Karpas-422 (cell line): ENCODE results near the gene FAM20A. TPM values are rescaled to one million over a fixed set of nuclear protein-coding genes. Genes with fewer than 3 reads are reported as not detected.

Source experiments
- DNase-seq: peaks from one replicate; pipeline ENCODE4 v3.0.0-alpha.2; 2015
- H2AFZ ChIP-seq: fragments of 200-600 bp; sonication (generic); 2 replicates; pipeline ENCODE4 v1.6.1; 2014; ENCODE audit warnings: antibody characterized with exemption, low read length, mixed read lengths
- H3K27ac ChIP-seq: fragments of 200-600 bp; sonication (generic); 2 replicates; pipeline ENCODE4 v1.5.1; 2014; ENCODE audit warnings: mild to moderate bottlenecking, low read length, moderate library complexity
- H3K27me3 ChIP-seq: fragments of 200-600 bp; sonication (generic); 2 replicates; pipeline ENCODE4 v1.6.1; 2014; ENCODE audit warnings: low read length, mixed read lengths
- H3K36me3 ChIP-seq: fragments of 200-600 bp; sonication (generic); 2 replicates; pipeline ENCODE4 v1.6.1; 2014; ENCODE audit warnings: low read length, mixed read lengths; ENCODE audit not compliant: insufficient read depth
- H3K4me1 ChIP-seq: fragments of 200-600 bp; sonication (generic); 2 replicates; pipeline ENCODE4 v1.6.1; 2014; ENCODE audit warnings: mild to moderate bottlenecking, low read length, mixed read lengths
- H3K4me2 ChIP-seq: fragments of 200-600 bp; sonication (generic); 2 replicates; pipeline ENCODE4 v1.6.1; 2014; ENCODE audit warnings: low read length, low read depth, mild to moderate bottlenecking; ENCODE audit not compliant: poor library complexity, severe bottlenecking
- H3K4me3 ChIP-seq: fragments of 200-600 bp; sonication (generic); 2 replicates; pipeline ENCODE4 v1.5.1; 2014; ENCODE audit warnings: mild to moderate bottlenecking, antibody characterized with exemption, low read length, mixed read lengths
- H3K79me2 ChIP-seq: fragments of 200-600 bp; sonication (generic); 2 replicates; pipeline ENCODE4 v1.6.1; 2014; ENCODE audit warnings: mild to moderate bottlenecking, low read length, mixed read lengths
- H3K9ac ChIP-seq: fragments of 200-600 bp; sonication (generic); 2 replicates; pipeline ENCODE4 v1.6.0; 2014; ENCODE audit warnings: low read length
- H3K9me2 ChIP-seq: fragments of 200-600 bp; sonication (generic), shearing (Covaris generic); replicated peaks from 2 replicates; pipeline ENCODE4 v1.6.0; 2014; ENCODE audit warnings: mild to moderate bottlenecking, low read length, moderate library complexity; ENCODE audit not compliant: insufficient read depth
- H3K9me3 ChIP-seq: fragments of 300-700, 200-600 bp; sonication (generic); 2 replicates; pipeline ENCODE4 v1.6.1; 2014; ENCODE audit warnings: low read length, mixed read lengths
- H4K20me1 ChIP-seq: fragments of 200-600 bp; sonication (generic); 2 replicates; pipeline ENCODE4 v1.6.1; 2014; ENCODE audit warnings: mild to moderate bottlenecking, antibody characterized with exemption, low read length, low read depth; ENCODE audit not compliant: insufficient read depth
- total RNA-seq: library from RNA; depleted of rRNA; stranded (reverse); fragments of >200 nt; shearing (Covaris generic); gene quantifications from 2 replicates; pipeline ENCODE4 v1.2.3, GENCODE V29; 2014; ENCODE audit warnings: low replicate concordance

Gene FAM20A
- total RNA-seq, 1 experiment from 2014 or later, result not detected

GRCh38 chr17:68605914-68606313 lies 4.7 kb upstream of the FAM20A start:
- H3K27ac ChIP-seq, result no peak overlapping the region
- H3K4me3 ChIP-seq, result no peak overlapping the region
- H3K4me2 ChIP-seq, result no peak overlapping the region
- H3K9ac ChIP-seq, result no peak overlapping the region
- H4K20me1 ChIP-seq, result no peaks in the 10 kb centered on the region
- DNase-seq, result no peak
- peaks cover 15% of the 10 kb centered on the region for H3K9me3 ChIP-seq
- H3K27me3 ChIP-seq, result no peaks in the 10 kb centered on the region; the same call in 1 of the 2 replicates
- no peaks in the 10 kb centered on the region for H3K4me1 ChIP-seq
- no peak overlapping the region for H2AFZ ChIP-seq
- H3K9me2 ChIP-seq, result no peaks in the 10 kb centered on the region
- no peaks in the 10 kb centered on the region for H3K36me3 ChIP-seq
- no peaks in the 10 kb centered on the region for H3K79me2 ChIP-seq

GRCh38 chr17:68603656-68604055 lies 2.5 kb upstream of the FAM20A start:
- H3K27me3 ChIP-seq, result no peaks in the 10 kb centered on the region
- no peak overlapping the region for H3K4me3 ChIP-seq
- no peaks in the 10 kb centered on the region for H3K4me1 ChIP-seq
- H3K79me2 ChIP-seq, result no peaks in the 10 kb centered on the region
- DNase-seq, result no peak
- H3K36me3 ChIP-seq, result no peaks in the 10 kb centered on the region
- no peak overlapping the region for H2AFZ ChIP-seq
- no peak overlapping the region for H3K27ac ChIP-seq
- H3K9me2 ChIP-seq, result no peaks in the 10 kb centered on the region
- H3K4me2 ChIP-seq, result no peak overlapping the region
- no peak overlapping the region for H3K9ac ChIP-seq
- H3K9me3 ChIP-seq, result peaks cover 5% of the 10 kb centered on the region
- no peaks in the 10 kb centered on the region for H4K20me1 ChIP-seq

- Histone ChIP-seq H4K20me1 (no peaks in the 10 kb centered on the region), H3K27me3 (no peaks in the 10 kb centered on the region), H3K9me3 (peaks cover 4% of the 10 kb centered on the region), H3K9me2 (no peaks in the 10 kb centered on the region), H3K9ac (no peak overlapping the region), H3K27ac (no peak overlapping the region), H3K36me3 (no peaks in the 10 kb centered on the region), H3K4me1 (no peaks in the 10 kb centered on the region), H3K4me2 (no peak overlapping the region), H3K4me3 (no peak overlapping the region), H3K79me2 (no peaks in the 10 kb centered on the region), H2AFZ (no peak overlapping the region)
- DNase-seq, result no peak
These were observed 1.9 kb upstream of the FAM20A start for GRCh38 chr17:68603027-68603426.

- Histone ChIP-seq H3K9ac (no peak overlapping the region), H3K9me3 (no peaks in the 10 kb centered on the region), H3K27me3 (no peaks in the 10 kb centered on the region), H3K36me3 (no peaks in the 10 kb centered on the region), H2AFZ (no peak overlapping the region), H3K27ac (no peak overlapping the region), H3K79me2 (no peaks in the 10 kb centered on the region), H3K9me2 (no peaks in the 10 kb centered on the region), H4K20me1 (no peaks in the 10 kb centered on the region), H3K4me3 (no peak overlapping the region), H3K4me2 (no peak overlapping the region), H3K4me1 (no peaks in the 10 kb centered on the region)
- DNase-seq, result no peak
These were observed 1.1 kb upstream of the FAM20A start for GRCh38 chr17:68602289-68602688.

- Histone ChIP-seq H3K9me2 (no peaks in the 10 kb centered on the region), H3K27ac (no peak overlapping the region), H3K4me2 (no peak overlapping the region), H4K20me1 (no peaks in the 10 kb centered on the region), H3K4me3 (no peak overlapping the region), H2AFZ (no peak overlapping the region), H3K9ac (no peak overlapping the region), H3K27me3 (no peaks in the 10 kb centered on the region), H3K79me2 (no peaks in the 10 kb centered on the region), H3K36me3 (no peaks in the 10 kb centered on the region), H3K9me3 (no peaks in the 10 kb centered on the region), H3K4me1 (no peaks in the 10 kb centered on the region)
- no peak for DNase-seq
These were observed 560 bp upstream of the FAM20A start for GRCh38 chr17:68601565-68602288.

- H3K79me2 ChIP-seq, result no peaks in the 10 kb centered on the region
- H3K4me1 ChIP-seq, result no peaks in the 10 kb centered on the region
- no peak overlapping the region for H3K4me2 ChIP-seq
- H3K27ac ChIP-seq, result no peak overlapping the region
- DNase-seq, result no peak
- H4K20me1 ChIP-seq, result no peaks in the 10 kb centered on the region
- no peak overlapping the region for H3K9ac ChIP-seq
- no peaks in the 10 kb centered on the region for H3K36me3 ChIP-seq
- no peaks in the 10 kb centered on the region for H3K9me3 ChIP-seq
- no peaks in the 10 kb centered on the region for H3K9me2 ChIP-seq
- no peak overlapping the region for H3K4me3 ChIP-seq
- H3K27me3 ChIP-seq, result no peaks in the 10 kb centered on the region
- no peak overlapping the region for H2AFZ ChIP-seq
These were observed 868 bp downstream of the FAM20A start for GRCh38 chr17:68600067-68600930.

GRCh38 chr17:68599552-68600066 lies 1.6 kb downstream of the FAM20A start:
- Histone ChIP-seq H3K9me3 (no peaks in the 10 kb centered on the region), H3K4me3 (no peak overlapping the region), H4K20me1 (no peaks in the 10 kb centered on the region), H3K9ac (no peak overlapping the region), H3K27ac (no peak overlapping the region), H3K9me2 (no peaks in the 10 kb centered on the region), H3K4me1 (peaks cover 4% of the 10 kb centered on the region), H3K27me3 (0 out of 2 replicates have a peak, but pooled peaks cover 3% of the 10 kb centered on the region), H2AFZ (no peak overlapping the region), H3K4me2 (no peak overlapping the region), H3K36me3 (no peaks in the 10 kb centered on the region), H3K79me2 (no peaks in the 10 kb centered on the region)
- DNase-seq, result no peak

GRCh38 chr17:68599091-68599490 lies 2.1 kb downstream of the FAM20A start:
- DNase-seq, result no peak

More at GRCh38 chr17:68599091-68599490, 2.1 kb downstream of the FAM20A start:
- H2AFZ ChIP-seq, result no peak overlapping the region
- no peaks in the 10 kb centered on the region for H3K9me3 ChIP-seq
- H3K9me2 ChIP-seq, result no peaks in the 10 kb centered on the region
- 0 out of 2 replicates have a peak, but pooled peaks cover 3% of the 10 kb centered on the region for H3K27me3 ChIP-seq
- no peaks in the 10 kb centered on the region for H4K20me1 ChIP-seq
- no peak overlapping the region for H3K9ac ChIP-seq
- H3K4me1 ChIP-seq, result peaks cover 4% of the 10 kb centered on the region
- H3K79me2 ChIP-seq, result no peaks in the 10 kb centered on the region
- no peaks in the 10 kb centered on the region for H3K36me3 ChIP-seq
- no peak overlapping the region for H3K4me2 ChIP-seq
- no peak overlapping the region for H3K27ac ChIP-seq
- no peak overlapping the region for H3K4me3 ChIP-seq
